Measurements from ENCODE around the gene DMRTB1. TPM values are rescaled to one million over a fixed set of nuclear protein-coding genes. Genes with fewer than 3 reads are reported as not detected.
A peak's percentile ranks its signal among the peaks of the same experiment; 100 is the strongest.

Gene DMRTB1
- total and polyA plus RNA-seq, 2 of the 8 experiments (the other 6 are each of a cell fraction or from before 2014, with no cell fraction given), result 0.06 to 0.35 TPM

- Histone ChIP-seq H2BK120ac (replicated peaks; ENCODE audit: low read depth, low read length) (peak overlapping the region; percentile 83), H3K14ac (ENCODE audit: insufficient read length) (no peak overlapping the region), H3K27ac (ENCODE audit: low read depth, low read length) (no peak overlapping the region), H2BK12ac (ENCODE audit: low read depth, low read length) (peak overlapping the region; percentile 94; the same call in 1 of the 2 replicates), H2AK5ac (ENCODE audit: low read depth, low read length) (peak overlapping the region; percentile 79), H3K36me3 (ENCODE audit: control insufficient read depth in 2 of 4, insufficient read depth in 4 of 4, low read length in 3 of 4) (peaks cover 0 to 4% (median 0%) of the 10 kb centered on the region in 4 experiments; a peak in 2 of 8 replicates), H3K18ac (ENCODE audit: extremely low read depth, low read length) (peak overlapping the region; percentile 53; the same call in 1 of the 2 replicates), H2BK5ac (ENCODE audit: low read depth, low read length) (peak overlapping the region; percentile 88; the same call in 1 of the 2 replicates), H3K56ac (replicated peaks; ENCODE audit: insufficient read length, low read depth, low read length) (no peak overlapping the region), H4K5ac (ENCODE audit: insufficient read length, low read depth, low read length) (peak overlapping the region; percentile 67), H3K4me3 (ENCODE audit: extremely low read depth in 1 of 4, insufficient read depth in 2 of 4, low read depth in 3 of 4, low read length in 4 of 4) (no peak overlapping the region), H3K23ac (ENCODE audit: insufficient read length) (no peak overlapping the region), H4K20me1 (replicated peaks in 1 of 2; ENCODE audit: control insufficient read depth in 1 of 2, insufficient read depth in 2 of 2, low read length in 2 of 2) (no peaks in the 10 kb centered on the region), H4K91ac (replicated peaks; ENCODE audit: insufficient read length, low read length) (peak overlapping the region; percentile 12), H3K27me3 (replicated peaks in 1 of 4; ENCODE audit: control insufficient read depth in 3 of 4, extremely low read depth in 1 of 4, insufficient read depth in 3 of 4, low read length in 3 of 4) (no peaks in the 10 kb centered on the region), H3K79me2 (ENCODE audit: control insufficient read depth in 1 of 2, insufficient read depth in 2 of 2, low read length in 2 of 2) (no peaks in the 10 kb centered on the region), H3K9ac (replicated peaks in 1 of 4; ENCODE audit: extremely low read depth in 1 of 4, low read depth in 3 of 4, low read length in 3 of 4) (no peak overlapping the region), H2AFZ (ENCODE audit: low read length) (no peak overlapping the region), H3K4me2 (ENCODE audit: insufficient read depth in 1 of 2, low read depth in 2 of 2, low read length in 2 of 2) (no peak overlapping the region), H3K23me2 (ENCODE audit: low read depth, low read length) (no peaks in the 10 kb centered on the region), H2BK20ac (ENCODE audit: low read length) (0 out of 2 replicates have a peak overlapping the region, but pooled peaks have one; percentile 88), H3K4ac (replicated peaks; ENCODE audit: insufficient read length, low read depth, low read length) (no peak overlapping the region), H3K79me1 (ENCODE audit: low read depth, low read length) (no peaks in the 10 kb centered on the region), H4K8ac (ENCODE audit: extremely low read depth, insufficient read depth, low read length) (no peak overlapping the region), H2BK15ac (ENCODE audit: low read length) (no peak overlapping the region), H3K9me3 (ENCODE audit: insufficient read depth in 2 of 2, low read depth in 1 of 2, low read length in 1 of 2) (peaks cover 15% of the 10 kb centered on the region in 2 experiments), H3K4me1 (replicated peaks in 1 of 4; ENCODE audit: control insufficient read depth in 3 of 4, insufficient read depth in 4 of 4, low read length in 3 of 4) (peaks cover 0 to 13% (median 8%) of the 10 kb centered on the region in 4 experiments; a peak in 4 of 7 replicates)
- ChIA-PET CTCF (ENCODE audit: partially characterized antibody) (interaction anchor here (1.7 to 4.9 kb wide), 4 partner anchors 11 to 39 kb away, joined by 5 to 20 read pairs (median 12); no protein-coding TSS in a partner anchor), POLR2A (ENCODE audit: partially characterized antibody) (interaction anchor here (3.5 kb wide), 1 partner anchor 16 kb away, joined by 34 read pairs; no protein-coding TSS in a partner anchor)
- FAIRE-seq (no peak), DNase-seq (ENCODE audit: low read depth in 1 of 2, low spot score in 2 of 2) (no peak)
- 80% methylated on average over 3 of the region's 3 CpGs; no CpG with 5 or more reads in 1 of the 2 experiments for WGBS, 2 experiments (ENCODE audit: extremely low coverage in 1 of 2, insufficient coverage in 1 of 2, insufficient read length in 1 of 2, insufficient replicate concordance in 2 of 2, low coverage in 1 of 2, low lambda C conversion rate in 2 of 2, missing lambda C conversion rate in 1 of 2)
- no peak for TF ChIP-seq RBBP5 (IDR thresholded peaks at IDR 0.05; ENCODE audit: borderline replicate concordance, low read depth, low read length)
- no peak for TF ChIP-seq CTCF (IDR thresholded peaks at IDR 0.05; ENCODE audit: control extremely low read depth in 1 of 3, insufficient read depth in 1 of 3, low read depth in 1 of 3, low read length in 3 of 3)
- no peak for TF ChIP-seq ATF2 (IDR thresholded peaks at IDR 0.05; ENCODE audit: low read length)
- TF ChIP-seq TBP (IDR thresholded peaks at IDR 0.05; ENCODE audit: low read depth, low read length), result no peak
- TF ChIP-seq SRF (IDR thresholded peaks at IDR 0.05; ENCODE audit: low read depth, low read length), result no peak
- no peak for TF ChIP-seq SP1 (IDR thresholded peaks at IDR 0.05; ENCODE audit: low read depth, low read length)
- no peak for TF ChIP-seq TEAD4 (IDR thresholded peaks at IDR 0.05; ENCODE audit: low read depth, low read length)
- no peak for TF ChIP-seq YY1 (IDR thresholded peaks at IDR 0.05; ENCODE audit: low read depth, low read length)
- no peak for TF ChIP-seq TCF12 (IDR thresholded peaks at IDR 0.05; ENCODE audit: low read depth, low read length)
- TF ChIP-seq HDAC6 (IDR thresholded peaks at IDR 0.05; ENCODE audit: low read depth, low read length), result no peak
These were observed 26.6 kb upstream of the DMRTB1 start for GRCh38 chr1:53432611-53433010.
